ENCODE measurements around the gene ABHD6.

DNA sequence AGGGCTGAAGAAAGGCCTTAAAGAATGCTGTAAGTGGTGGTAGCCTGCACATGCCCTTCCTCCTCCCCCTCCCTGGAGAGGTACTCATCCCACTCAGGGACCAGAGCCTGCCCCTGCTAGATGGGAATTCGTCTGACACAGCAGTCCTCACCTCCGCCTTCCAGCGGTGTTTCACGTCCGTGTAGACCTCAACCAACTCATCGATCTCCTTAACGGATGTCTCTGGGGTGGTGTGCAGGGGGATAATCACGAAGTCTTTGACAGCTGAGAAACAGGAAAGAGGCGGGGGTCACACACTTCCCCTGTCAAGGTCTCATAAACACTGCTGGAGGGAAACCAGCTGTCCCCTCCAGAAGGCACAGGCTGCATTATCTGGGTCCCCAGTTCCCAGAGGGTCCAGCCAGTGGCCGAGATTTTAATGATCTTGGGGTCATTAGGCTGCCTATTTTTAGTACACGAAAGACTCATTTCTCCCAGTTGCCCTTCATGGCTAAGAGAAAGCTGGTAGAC lies 36.7 kb upstream of the ABHD6 start:
- no peak for TF ChIP-seq CREB1 (IDR thresholded peaks at IDR 0.05; ENCODE audit: low read depth)
- no peak for TF ChIP-seq RAD21 (IDR thresholded peaks at IDR 0.05; ENCODE audit: low read depth)
- no peak for TF ChIP-seq ZBTB7A (IDR thresholded peaks at IDR 0.05; ENCODE audit: low read depth)
- TF ChIP-seq CEBPB (IDR thresholded peaks at IDR 0.05): no peak
- TF ChIP-seq, protein P1, sequence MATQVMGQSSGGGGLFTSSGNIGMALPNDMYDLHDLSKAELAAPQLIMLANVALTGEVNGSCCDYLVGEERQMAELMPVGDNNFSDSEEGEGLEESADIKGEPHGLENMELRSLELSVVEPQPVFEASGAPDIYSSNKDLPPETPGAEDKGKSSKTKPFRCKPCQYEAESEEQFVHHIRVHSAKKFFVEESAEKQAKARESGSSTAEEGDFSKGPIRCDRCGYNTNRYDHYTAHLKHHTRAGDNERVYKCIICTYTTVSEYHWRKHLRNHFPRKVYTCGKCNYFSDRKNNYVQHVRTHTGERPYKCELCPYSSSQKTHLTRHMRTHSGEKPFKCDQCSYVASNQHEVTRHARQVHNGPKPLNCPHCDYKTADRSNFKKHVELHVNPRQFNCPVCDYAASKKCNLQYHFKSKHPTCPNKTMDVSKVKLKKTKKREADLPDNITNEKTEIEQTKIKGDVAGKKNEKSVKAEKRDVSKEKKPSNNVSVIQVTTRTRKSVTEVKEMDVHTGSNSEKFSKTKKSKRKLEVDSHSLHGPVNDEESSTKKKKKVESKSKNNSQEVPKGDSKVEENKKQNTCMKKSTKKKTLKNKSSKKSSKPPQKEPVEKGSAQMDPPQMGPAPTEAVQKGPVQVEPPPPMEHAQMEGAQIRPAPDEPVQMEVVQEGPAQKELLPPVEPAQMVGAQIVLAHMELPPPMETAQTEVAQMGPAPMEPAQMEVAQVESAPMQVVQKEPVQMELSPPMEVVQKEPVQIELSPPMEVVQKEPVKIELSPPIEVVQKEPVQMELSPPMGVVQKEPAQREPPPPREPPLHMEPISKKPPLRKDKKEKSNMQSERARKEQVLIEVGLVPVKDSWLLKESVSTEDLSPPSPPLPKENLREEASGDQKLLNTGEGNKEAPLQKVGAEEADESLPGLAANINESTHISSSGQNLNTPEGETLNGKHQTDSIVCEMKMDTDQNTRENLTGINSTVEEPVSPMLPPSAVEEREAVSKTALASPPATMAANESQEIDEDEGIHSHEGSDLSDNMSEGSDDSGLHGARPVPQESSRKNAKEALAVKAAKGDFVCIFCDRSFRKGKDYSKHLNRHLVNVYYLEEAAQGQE (IDR thresholded peaks at IDR 0.05; ENCODE audit: low read depth): no peak
- TF ChIP-seq TAF1 (IDR thresholded peaks at IDR 0.05; ENCODE audit: low read depth): no peak
- TF ChIP-seq NFIC (IDR thresholded peaks at IDR 0.05): no peak
- TF ChIP-seq EGR1 (IDR thresholded peaks at IDR 0.05): no peak
- TF ChIP-seq, protein P2, sequence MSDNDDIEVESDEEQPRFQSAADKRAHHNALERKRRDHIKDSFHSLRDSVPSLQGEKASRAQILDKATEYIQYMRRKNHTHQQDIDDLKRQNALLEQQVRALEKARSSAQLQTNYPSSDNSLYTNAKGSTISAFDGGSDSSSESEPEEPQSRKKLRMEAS (IDR thresholded peaks at IDR 0.05): no peak
- TF ChIP-seq TCF12 (IDR thresholded peaks at IDR 0.05; ENCODE audit: low read depth): no peak
- no peak for TF ChIP-seq FOXM1 (IDR thresholded peaks at IDR 0.05; ENCODE audit: borderline replicate concordance, low read depth)
- no peak for TF ChIP-seq EP300 (IDR thresholded peaks at IDR 0.05; ENCODE audit: borderline replicate concordance)
- TF ChIP-seq YY1 (IDR thresholded peaks at IDR 0.05; ENCODE audit: low read depth): no peak
